Measurements from ENCODE around the gene TCTA. TPM values are rescaled to one million over a fixed set of nuclear protein-coding genes. Genes with fewer than 3 reads are reported as not detected.
"Not testable (repeated sequence)": the region's sequence is repeated elsewhere in the genome, so short reads cannot be mapped to it uniquely, and the experiment has no call there.

TCTA gene
- total RNA-seq, 2 experiments from 2014 or later = 10.2 to 10.5 TPM

GRCh38 chr3:49399461-49399860, 12.8 kb upstream of the TCTA start:
- H3K27me3 Mint-ChIP-seq = no peaks in the 10 kb centered on the region
- H3K36me3 Mint-ChIP-seq = peaks cover 50% of the 10 kb centered on the region
- peaks cover 52% of the 10 kb centered on the region for H3K4me1 Mint-ChIP-seq
- DNase-seq = no peak
- peak overlapping the region; percentile 82 for H3K27ac Mint-ChIP-seq
- H3K4me3 Mint-ChIP-seq = no peak overlapping the region
- H3K9me3 Mint-ChIP-seq = no peaks in the 10 kb centered on the region

DNA sequence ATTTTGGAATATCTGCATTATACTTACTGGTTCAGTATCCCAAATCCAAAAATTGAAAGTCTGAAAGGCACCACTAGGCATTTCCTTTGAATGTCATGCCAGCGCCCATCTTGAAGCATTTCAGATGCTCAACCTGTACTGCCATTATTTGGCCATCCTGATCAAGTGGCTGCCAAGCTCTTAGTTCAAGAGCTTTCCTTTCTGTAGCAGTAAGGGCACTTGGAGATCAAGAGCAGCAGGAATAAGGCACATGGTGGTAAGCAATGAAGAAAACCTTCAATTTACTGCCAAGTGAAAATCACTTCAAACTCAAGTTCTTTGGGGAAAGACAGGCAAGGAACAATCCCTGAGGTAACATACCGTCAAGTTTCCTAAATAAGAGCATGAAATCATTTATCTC, 10.5 kb upstream of the TCTA start:
- DNase-seq = no peak
- Mint-ChIP-seq H3K27ac (no peak overlapping the region), H3K4me3 (no peak overlapping the region), H3K9me3 (no peaks in the 10 kb centered on the region), H3K4me1 (peaks cover 50% of the 10 kb centered on the region), H3K27me3 (no peaks in the 10 kb centered on the region), H3K36me3 (peaks cover 40% of the 10 kb centered on the region)

DNA sequence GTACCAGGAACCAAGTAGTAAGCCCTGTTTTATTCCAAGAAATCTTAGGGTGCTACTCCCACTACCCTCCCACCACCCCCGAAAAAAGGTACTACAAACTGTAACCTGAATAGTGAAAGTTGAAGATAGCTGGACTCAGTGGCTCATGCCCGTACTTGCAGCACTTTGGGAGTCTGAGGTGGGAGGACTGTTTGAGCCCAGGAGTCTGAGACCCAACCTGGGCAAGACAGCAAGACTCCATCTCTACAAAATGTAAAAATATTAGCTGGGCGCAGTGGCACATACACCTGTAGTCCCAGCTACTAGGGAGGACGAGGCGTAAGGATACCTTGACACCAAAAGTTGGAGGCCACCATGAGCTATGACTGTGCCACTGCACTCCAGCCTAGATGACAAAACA, 8.3 kb upstream of the TCTA start:
- no peaks in the 10 kb centered on the region for H3K9me3 Mint-ChIP-seq
- no peak overlapping the region for H3K4me3 Mint-ChIP-seq
- H3K4me1 Mint-ChIP-seq = peaks cover 55% of the 10 kb centered on the region
- H3K27ac Mint-ChIP-seq = no peak overlapping the region
- no peaks in the 10 kb centered on the region for H3K27me3 Mint-ChIP-seq
- DNase-seq = no peak
- peaks cover 34% of the 10 kb centered on the region for H3K36me3 Mint-ChIP-seq

DNA sequence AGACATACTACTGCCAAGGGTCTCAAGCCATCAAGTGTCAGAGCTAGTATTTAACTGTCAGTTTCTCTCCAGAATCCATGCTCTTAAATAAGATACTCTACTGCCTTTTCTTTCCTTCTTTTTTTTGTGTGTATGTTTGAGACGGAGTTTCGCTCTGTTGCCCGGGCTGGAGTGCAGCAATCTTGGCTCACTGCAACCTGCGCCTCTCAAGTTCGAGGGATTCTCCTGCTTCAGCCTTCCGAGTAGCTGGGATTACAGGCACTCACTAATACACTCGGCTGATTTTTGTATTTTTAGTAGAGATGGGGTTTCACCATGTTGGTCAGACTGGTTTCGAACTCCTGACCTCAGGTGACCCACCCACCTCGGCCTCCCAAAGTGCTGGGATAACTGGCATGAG, 6.7 kb upstream of the TCTA start:
- H3K27ac Mint-ChIP-seq = not testable (repeated sequence)

DNA sequence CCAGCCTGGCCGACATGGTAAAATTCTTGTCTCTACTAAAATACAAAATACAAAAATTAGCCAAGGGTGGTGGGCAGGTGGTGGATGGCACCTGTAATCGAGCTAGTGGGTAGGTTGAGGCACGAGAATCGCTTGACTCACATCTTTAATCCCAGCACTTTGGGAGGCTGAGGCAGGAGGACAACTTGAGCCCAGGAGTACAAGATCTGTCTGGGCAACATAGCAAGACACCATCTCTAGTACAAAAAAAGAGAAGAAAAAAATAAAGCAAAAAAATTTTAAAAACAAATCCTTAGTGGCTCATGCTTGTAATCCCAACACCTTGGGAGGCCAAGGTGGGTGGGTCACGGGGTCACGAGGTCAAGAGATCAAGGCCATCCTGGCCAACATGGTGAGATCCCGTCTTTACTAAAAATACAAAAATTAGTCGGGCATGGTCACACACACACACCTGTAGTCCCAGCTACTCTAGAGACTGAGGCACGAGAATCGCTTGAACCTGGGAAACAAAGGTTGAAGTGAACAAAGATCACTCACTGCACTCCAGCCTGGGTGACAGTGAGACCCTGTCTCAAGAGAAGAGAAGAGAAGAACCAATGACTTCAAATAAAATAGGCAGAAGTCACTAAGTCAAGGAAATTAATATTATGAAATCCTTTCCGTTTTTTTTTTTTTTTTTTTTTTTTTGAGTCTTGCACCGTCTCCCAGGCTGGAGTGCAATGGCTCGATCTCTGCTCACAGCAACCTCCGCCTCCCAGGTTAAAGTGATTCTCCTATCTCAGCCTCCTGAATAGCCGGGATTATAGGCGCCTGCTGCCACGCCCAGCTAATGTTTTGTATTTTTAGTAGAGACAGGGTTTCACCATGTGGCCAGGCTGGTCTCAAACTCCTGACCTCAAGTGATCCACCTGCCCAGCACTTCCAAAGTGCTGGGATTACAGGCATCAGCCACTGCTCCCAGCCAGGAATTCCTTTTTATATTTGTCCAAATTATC, 5.4 kb upstream of the TCTA start:
- no peak for DNase-seq
- Mint-ChIP-seq H3K36me3 (peaks cover 28% of the 10 kb centered on the region), H3K27me3 (no peaks in the 10 kb centered on the region), H3K9me3 (no peaks in the 10 kb centered on the region), H3K4me3 (no peak overlapping the region), H3K4me1 (peaks cover 41% of the 10 kb centered on the region), H3K27ac (peak overlapping the region; percentile 81)

More for the DNA sequence above, 6.7 kb upstream of the TCTA start:
- H3K4me1 Mint-ChIP-seq = peaks cover 52% of the 10 kb centered on the region
- peaks cover 31% of the 10 kb centered on the region for H3K36me3 Mint-ChIP-seq
- H3K27me3 Mint-ChIP-seq, H3K4me3 Mint-ChIP-seq, H3K9me3 Mint-ChIP-seq, DNase-seq: not testable (repeated sequence)

- no peak for DNase-seq
- H3K4me3 Mint-ChIP-seq = peak overlapping the region; percentile 85
- peak overlapping the region; percentile 92 for H3K27ac Mint-ChIP-seq
- peaks cover 58% of the 10 kb centered on the region for H3K4me1 Mint-ChIP-seq
- no peaks in the 10 kb centered on the region for H3K27me3 Mint-ChIP-seq
- peaks cover 33% of the 10 kb centered on the region for H3K36me3 Mint-ChIP-seq
- no peaks in the 10 kb centered on the region for H3K9me3 Mint-ChIP-seq
These were observed 2.0 kb upstream of the TCTA start for GRCh38 chr3:49410066-49410845.

DNA sequence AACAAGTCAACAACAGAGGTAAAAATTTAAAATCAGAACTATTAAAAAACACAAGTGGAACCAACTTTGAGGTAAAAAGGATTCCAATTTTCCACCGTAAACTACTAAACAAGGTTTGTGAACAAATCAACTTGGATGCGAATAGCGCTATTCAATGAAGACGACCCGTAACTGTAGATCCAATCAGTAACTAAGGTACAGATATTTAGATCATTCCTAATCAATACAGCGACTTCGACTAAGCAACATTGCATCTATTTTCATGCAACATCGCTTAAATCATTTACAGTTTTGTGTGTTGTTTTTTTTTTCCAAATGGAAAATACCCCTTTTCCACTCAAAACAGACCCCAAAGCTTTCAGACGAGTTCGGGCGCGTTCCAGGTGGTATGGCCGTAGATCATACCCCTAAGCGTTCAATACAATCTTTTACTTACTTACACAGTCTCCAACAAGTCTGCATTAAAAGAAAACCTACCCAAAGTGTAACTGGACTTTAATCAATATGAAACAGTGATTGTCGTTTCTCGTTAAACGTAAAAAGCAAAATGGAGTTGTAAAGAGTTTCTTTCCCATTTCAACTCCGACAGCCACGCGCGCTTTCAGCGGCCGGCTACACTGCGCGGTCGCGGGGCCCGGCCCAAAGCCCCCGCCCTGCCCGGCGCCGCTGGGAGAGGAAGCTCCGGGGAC, 1.2 kb upstream of the TCTA start:
- Mint-ChIP-seq H3K4me1 (peaks cover 59% of the 10 kb centered on the region), H3K27me3 (no peaks in the 10 kb centered on the region), H3K4me3 (peak overlapping the region; percentile 85), H3K36me3 (peaks cover 33% of the 10 kb centered on the region), H3K27ac (peak overlapping the region; percentile 92), H3K9me3 (no peaks in the 10 kb centered on the region)
- DNase-seq = no peak

DNA sequence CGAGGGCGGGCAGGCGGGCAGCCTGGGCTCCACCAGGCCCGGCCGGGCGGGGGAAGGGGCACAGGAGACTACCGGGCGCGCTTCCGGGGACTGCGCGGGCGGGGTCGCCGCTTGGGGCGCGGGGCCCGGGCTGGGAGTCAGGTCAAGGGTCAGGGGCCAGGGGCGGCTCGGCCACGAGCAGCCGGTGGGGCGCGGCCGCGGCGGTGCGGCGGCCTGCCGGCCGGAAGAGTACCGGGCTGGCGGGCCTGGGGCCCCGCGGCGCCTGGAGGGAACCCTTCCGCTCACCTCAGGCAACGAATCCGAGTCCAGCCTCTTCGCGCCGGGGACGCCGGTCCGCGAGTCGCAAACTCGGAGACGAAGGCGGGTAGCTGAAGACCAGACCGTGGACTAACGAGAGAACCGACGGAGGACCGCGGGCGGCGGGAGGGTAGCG, 672 bp upstream of the TCTA start:
- peaks cover 60% of the 10 kb centered on the region for H3K4me1 Mint-ChIP-seq
- H3K27ac Mint-ChIP-seq = peak overlapping the region; percentile 92
- peak overlapping the region; percentile 86 for H3K4me3 Mint-ChIP-seq
- no peaks in the 10 kb centered on the region for H3K27me3 Mint-ChIP-seq
- no peaks in the 10 kb centered on the region for H3K9me3 Mint-ChIP-seq
- peak; percentile 71 for DNase-seq
- H3K36me3 Mint-ChIP-seq = peaks cover 38% of the 10 kb centered on the region

DNA sequence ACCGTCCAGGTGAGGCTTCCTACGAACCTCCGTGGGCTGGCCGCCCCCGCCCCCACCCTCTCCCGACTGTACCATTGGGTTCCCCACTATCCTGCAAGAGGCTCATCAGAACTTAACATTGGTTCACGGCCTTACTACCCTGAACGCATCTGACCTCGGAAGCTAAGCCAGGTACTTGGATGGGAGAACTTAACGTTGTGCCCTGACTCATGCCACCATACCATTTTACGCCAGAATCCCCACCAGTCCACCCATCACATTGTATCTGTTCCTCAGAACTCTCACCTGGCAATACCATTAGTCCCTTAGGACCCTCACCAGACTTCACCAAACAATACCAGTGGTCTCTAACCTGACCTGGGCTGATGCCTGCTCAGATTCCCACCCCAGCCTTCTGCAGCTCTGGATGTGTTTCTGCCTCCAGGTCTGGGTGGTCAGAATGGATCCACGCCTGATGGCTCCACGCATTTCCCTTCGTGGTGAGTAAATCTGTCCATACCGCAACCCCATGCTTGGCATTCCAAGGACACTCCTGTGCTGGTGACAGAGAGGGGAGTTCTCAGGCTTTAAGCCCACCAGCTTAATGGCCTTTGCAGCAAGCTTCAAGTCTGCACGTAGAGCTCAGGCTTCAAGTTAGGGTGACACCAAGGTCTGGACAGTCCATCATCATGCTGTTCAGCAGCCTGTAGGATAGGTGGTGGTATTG, 562 bp downstream of the TCTA start:
- Mint-ChIP-seq H3K4me3 (peak overlapping the region; percentile 86), H3K9me3 (no peaks in the 10 kb centered on the region), H3K4me1 (peaks cover 61% of the 10 kb centered on the region), H3K36me3 (peaks cover 41% of the 10 kb centered on the region), H3K27me3 (no peaks in the 10 kb centered on the region), H3K27ac (peak overlapping the region; percentile 89)
- DNase-seq = no peak

DNA sequence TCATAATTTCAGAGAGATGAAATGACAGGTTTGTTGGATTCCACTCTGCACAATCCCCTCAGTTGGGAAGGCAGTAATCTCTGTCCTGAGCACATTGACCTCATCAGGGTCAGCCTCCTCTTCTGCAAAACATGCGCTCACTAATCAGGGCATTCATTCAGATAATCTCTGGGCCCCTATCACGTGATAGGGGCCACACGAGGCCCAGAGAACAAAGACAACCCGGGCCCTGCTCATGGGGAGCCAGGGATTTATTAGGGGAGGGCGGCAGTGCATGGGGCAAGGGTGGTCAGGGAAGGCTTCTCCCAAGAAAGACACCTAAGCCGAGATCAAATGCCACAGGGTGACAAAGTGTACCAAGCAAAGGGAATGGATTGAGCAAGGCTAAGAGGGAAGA, 1.1 kb downstream of the TCTA start:
- Mint-ChIP-seq H3K27ac (peak overlapping the region; percentile 62), H3K27me3 (no peaks in the 10 kb centered on the region), H3K4me3 (peak overlapping the region; percentile 86), H3K9me3 (no peaks in the 10 kb centered on the region), H3K4me1 (peaks cover 61% of the 10 kb centered on the region), H3K36me3 (peaks cover 44% of the 10 kb centered on the region)
- DNase-seq = no peak

DNA sequence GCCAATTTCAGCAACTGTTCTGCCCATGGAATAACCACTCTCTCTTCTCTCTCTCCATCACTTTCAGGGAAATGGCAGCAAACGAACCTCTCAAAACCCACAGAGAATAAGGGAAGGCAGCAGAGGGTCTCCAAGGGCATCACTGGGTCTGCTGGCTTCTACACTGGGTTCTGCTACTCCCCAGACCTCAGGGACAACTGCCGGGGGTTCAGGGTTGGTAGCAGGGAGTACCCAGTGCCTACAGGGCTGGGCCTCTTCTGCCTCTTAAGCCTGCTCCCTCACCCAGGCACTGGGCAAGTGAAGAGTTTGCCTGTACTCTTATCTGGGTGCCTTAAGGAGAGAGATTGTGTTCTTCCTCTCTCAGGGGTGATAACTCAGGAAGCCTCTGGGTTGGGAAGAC, 2.5 kb downstream of the TCTA start:
- DNase-seq = no peak
- H3K9me3 Mint-ChIP-seq = no peaks in the 10 kb centered on the region
- H3K4me1 Mint-ChIP-seq = peaks cover 59% of the 10 kb centered on the region
- H3K27me3 Mint-ChIP-seq = no peaks in the 10 kb centered on the region
- H3K27ac Mint-ChIP-seq = peak overlapping the region; percentile 97
- H3K4me3 Mint-ChIP-seq = no peak overlapping the region
- H3K36me3 Mint-ChIP-seq = peaks cover 43% of the 10 kb centered on the region

DNA sequence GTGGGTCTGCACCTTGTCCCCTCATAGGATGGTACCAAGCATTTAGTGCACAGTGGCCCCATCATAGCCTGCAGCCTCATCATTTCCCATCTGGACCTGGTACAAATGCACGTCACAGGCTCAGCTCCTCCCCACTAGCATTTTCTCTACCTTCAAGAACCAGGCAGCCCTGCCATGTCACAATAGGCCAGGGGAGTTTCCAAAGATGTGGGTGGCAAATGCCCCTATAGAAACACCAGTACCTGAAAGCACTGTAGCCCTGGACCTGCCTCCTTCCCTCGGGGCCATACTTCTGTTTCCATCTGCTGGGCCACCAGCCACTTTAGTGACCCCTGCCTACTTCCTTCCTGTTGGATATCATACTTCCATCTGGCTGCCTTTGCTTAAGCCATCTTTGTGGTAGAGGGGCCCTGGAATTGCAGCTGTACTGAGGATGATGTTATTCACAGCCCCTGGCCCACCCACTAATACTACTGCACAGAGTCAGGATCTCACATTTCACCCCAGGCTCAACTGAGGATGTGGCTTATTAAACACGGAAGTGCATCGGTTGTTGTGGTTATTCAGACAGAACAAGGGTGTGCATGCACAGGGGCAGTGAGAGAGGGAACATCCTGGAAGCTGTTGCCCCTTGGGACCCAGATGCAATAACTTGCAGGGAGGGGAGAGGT, 3.8 kb downstream of the TCTA start:
- H3K27me3 Mint-ChIP-seq = no peaks in the 10 kb centered on the region
- H3K4me1 Mint-ChIP-seq = peaks cover 57% of the 10 kb centered on the region
- H3K36me3 Mint-ChIP-seq = peaks cover 32% of the 10 kb centered on the region
- H3K9me3 Mint-ChIP-seq = no peaks in the 10 kb centered on the region
- peak; percentile 76 for DNase-seq
- H3K27ac Mint-ChIP-seq = peak overlapping the region; percentile 97
- peak overlapping the region; percentile 67 for H3K4me3 Mint-ChIP-seq

- DNase-seq = no peak
- Mint-ChIP-seq H3K36me3 (peaks cover 32% of the 10 kb centered on the region), H3K27ac (peak overlapping the region; percentile 97), H3K4me1 (peaks cover 65% of the 10 kb centered on the region), H3K27me3 (no peaks in the 10 kb centered on the region), H3K9me3 (no peaks in the 10 kb centered on the region), H3K4me3 (peak overlapping the region; percentile 67)
These were observed 4.6 kb downstream of the TCTA start for GRCh38 chr3:49416867-49417266.
